Hematopoietic multipotent progenitor cell treated with erythropoietin and hydrocortisone succinate and interleukin-3 and kit ligand, for 8 days (in vitro differentiated cells): ENCODE data around the gene KIR3DL1.
"Not testable (repeated sequence)": the region's sequence is repeated elsewhere in the genome, so short reads cannot be mapped to it uniquely, and the experiment has no call there.

Experiments used
- DNase-seq: peaks from one replicate; pipeline ENCODE4 v3.0.0-alpha.2; 2015

KIR3DL1 gene

GRCh38 chr19:54816251-54816650, at the start of gene KIR3DL1:
Gene KIR3DL1, plus strand, starts transcription at chr19:54816468.
- DNase-seq = not testable (repeated sequence)

GRCh38 chr19:54769646-54770045, 46.6 kb upstream of the KIR3DL1 start, which contains the start of gene KIR2DL1:
Gene KIR2DL1, plus strand, starts transcription at chr19:54769793. Its CDS starts 58 bp downstream, at chr19:54769851.
- DNase-seq = not testable (repeated sequence)

GRCh38 chr19:54770511-54770910, 45.8 kb upstream of the KIR3DL1 start:
- DNase-seq = not testable (repeated sequence)

GRCh38 chr19:54771018-54771960, 45.0 kb upstream of the KIR3DL1 start:
- not testable (repeated sequence) for DNase-seq

GRCh38 chr19:54772666-54773065, 43.6 kb upstream of the KIR3DL1 start:
- not testable (repeated sequence) for DNase-seq

- DNase-seq = not testable (repeated sequence)
Measured at GRCh38 chr19:54775095-54775815, 41.0 kb upstream of the KIR3DL1 start.

- DNase-seq = not testable (repeated sequence)
Measured at GRCh38 chr19:54775830-54776229, 40.4 kb upstream of the KIR3DL1 start.

- DNase-seq = not testable (repeated sequence)
Measured at GRCh38 chr19:54777851-54778250, 38.4 kb upstream of the KIR3DL1 start.

GRCh38 chr19:54778896-54779295, 37.4 kb upstream of the KIR3DL1 start:
- DNase-seq = not testable (repeated sequence)

- not testable (repeated sequence) for DNase-seq
Measured at GRCh38 chr19:54782916-54783315, 33.4 kb upstream of the KIR3DL1 start.

GRCh38 chr19:54786091-54786723, 30.1 kb upstream of the KIR3DL1 start:
- DNase-seq = not testable (repeated sequence)

- not testable (repeated sequence) for DNase-seq
Measured at GRCh38 chr19:54788154-54788553, 28.1 kb upstream of the KIR3DL1 start.

GRCh38 chr19:54790711-54791110, 25.6 kb upstream of the KIR3DL1 start:
- DNase-seq = no peak

GRCh38 chr19:54791476-54791875, 24.8 kb upstream of the KIR3DL1 start:
- DNase-seq = no peak

GRCh38 chr19:54792814-54793213, 23.5 kb upstream of the KIR3DL1 start:
- DNase-seq = no peak

- DNase-seq = no peak
Measured at GRCh38 chr19:54795758-54796157, 20.5 kb upstream of the KIR3DL1 start.

GRCh38 chr19:54803410-54803809, 12.9 kb upstream of the KIR3DL1 start, which contains the start of gene KIR2DL4:
Gene KIR2DL4, plus strand, starts transcription at chr19:54803610. Its CDS starts 42 bp downstream, at chr19:54803652.
- DNase-seq = no peak

GRCh38 chr19:54804101-54804500, 12.2 kb upstream of the KIR3DL1 start:
- no peak for DNase-seq

GRCh38 chr19:54804571-54804970, 11.7 kb upstream of the KIR3DL1 start:
- DNase-seq = no peak

GRCh38 chr19:54805665-54806515, 10.4 kb upstream of the KIR3DL1 start:
- no peak for DNase-seq

- no peak for DNase-seq
Measured at GRCh38 chr19:54806516-54806838, 9.8 kb upstream of the KIR3DL1 start.

- DNase-seq = not testable (repeated sequence)
Measured at GRCh38 chr19:54814571-54814970, 1.7 kb upstream of the KIR3DL1 start.
